Ectodermal cell (in vitro differentiated cells): ENCODE measurements around the gene RABEP2.

Source experiments
- H3K27ac ChIP-seq: 2 replicates; pipeline ENCODE4 v1.7.0; 2013; ENCODE audit warnings: mild to moderate bottlenecking, low read depth, low read length; ENCODE audit not compliant: insufficient read depth, poor library complexity, severe bottlenecking
- H3K27me3 ChIP-seq: 2 replicates; pipeline ENCODE4 v1.7.0; 2013; ENCODE audit warnings: mild to moderate bottlenecking, low read length; ENCODE audit not compliant: insufficient read depth, control insufficient read depth, poor library complexity, severe bottlenecking
- H3K36me3 ChIP-seq: one replicate; pipeline ENCODE4 v1.7.0; 2013; ENCODE audit warnings: low read length; ENCODE audit not compliant: control insufficient read depth, insufficient read depth
- H3K4me1 ChIP-seq: one replicate; pipeline ENCODE4 v1.7.0; 2013; ENCODE audit warnings: low read length; ENCODE audit not compliant: control insufficient read depth, insufficient read depth
- H3K4me3 ChIP-seq: 2 replicates; pipeline ENCODE4 v1.7.0; 2013; ENCODE audit warnings: low read depth, low read length, control low read depth; ENCODE audit not compliant: insufficient read depth
- H3K9me3 ChIP-seq: 2 replicates; pipeline ENCODE4 v1.7.0; 2013; ENCODE audit warnings: mild to moderate bottlenecking, low read length, moderate library complexity; ENCODE audit not compliant: control insufficient read depth
- WGBS, 2 experiments: methylation state at CpG; one replicate each; pipeline ENCODE4 v1.1.7; 2013; ENCODE audit warnings: missing lambda C conversion rate in 2 of 2; 5-methylcytosine and 5-hydroxymethylcytosine counted together

Gene RABEP2

DNA sequence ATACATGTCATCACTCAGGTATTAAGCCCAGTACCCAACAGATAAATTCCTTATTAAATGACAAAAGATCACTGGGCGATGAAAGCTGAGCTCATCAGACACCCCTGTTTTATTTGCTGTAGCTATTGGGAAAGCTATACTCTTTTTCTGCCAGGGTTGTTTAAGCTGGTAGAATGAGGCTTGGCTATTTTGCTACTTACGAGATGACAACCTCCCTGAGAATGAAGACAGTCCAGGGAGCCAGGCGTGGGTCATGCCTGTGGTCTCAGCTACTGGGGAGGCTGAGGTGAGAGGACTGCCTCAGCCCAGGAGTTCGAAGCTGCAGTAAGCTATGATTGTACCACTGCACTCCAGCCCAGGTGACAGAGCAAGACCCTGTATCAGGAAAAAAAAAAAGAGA is 65.7 kb downstream of the RABEP2 start:
- Histone ChIP-seq H3K36me3 (no peaks in the 10 kb centered on the region), H3K4me1 (no peaks in the 10 kb centered on the region), H3K27ac (no peak overlapping the region), H3K9me3 (no peaks in the 10 kb centered on the region), H3K4me3 (no peak overlapping the region), H3K27me3 (no peaks in the 10 kb centered on the region)
- WGBS, 2 experiments: 68 to 70% methylated on average over 4 of the region's 4 CpGs

DNA sequence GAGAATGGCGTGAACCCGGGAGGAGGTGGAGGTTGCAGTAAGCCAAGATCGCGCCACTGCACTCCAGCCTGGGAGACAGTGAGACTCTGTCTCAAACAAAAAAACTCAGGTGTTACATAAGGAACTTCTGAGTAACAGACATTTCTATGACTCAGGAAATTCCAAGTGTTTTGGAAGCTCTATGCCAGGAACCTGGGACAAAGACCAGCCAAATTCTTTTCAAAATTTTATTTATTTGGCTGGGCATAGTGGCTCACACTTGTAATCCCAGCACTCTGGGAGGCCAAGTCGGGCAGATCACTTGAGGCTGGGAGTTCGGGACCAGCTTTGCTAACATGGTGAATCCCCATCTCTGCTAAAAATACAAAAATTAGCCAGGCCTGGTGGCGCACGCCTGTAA is 66.6 kb downstream of the RABEP2 start:
- Histone ChIP-seq H3K9me3 (no peaks in the 10 kb centered on the region), H3K27ac (no peak overlapping the region), H3K36me3 (no peaks in the 10 kb centered on the region), H3K4me1 (no peaks in the 10 kb centered on the region), H3K4me3 (no peak overlapping the region), H3K27me3 (no peaks in the 10 kb centered on the region)
- WGBS, 2 experiments: 90 to 95% methylated on average over 8 of the region's 8 CpGs
